HepG2 (cell line): ENCODE results near the gene PCYT2. TPM values are rescaled to one million over a fixed set of nuclear protein-coding genes. Genes with fewer than 3 reads are reported as not detected.
A peak's percentile ranks its signal among the peaks of the same experiment; 100 is the strongest.

Experiments used
- ATAC-seq: fragments of 200-7000 bp; cut with Tn5 transposase; 3 replicates; pipeline ENCODE4 v1.9.1; 2020; ENCODE audit warnings: mild to moderate bottlenecking, moderate library complexity
- BruUV-seq: library from RNA; stranded (reverse); fragments of 400-500 nt; replicated peaks from 2 replicates; lab custom pipeline; 2021; lab: Mats Ljungman, UMichigan
- CTCF ChIA-PET: fragments of 300-600 bp; formaldehyde crosslinking; extraction: SDS; loops from one replicate; lab custom pipeline; 2021; ENCODE audit warnings: low total read pairs, inconsistent platforms, low intra/inter-chr PET ratio; lab: Yijun Ruan, JAX
- POLR2A ChIA-PET: fragments of 350-600 bp; sonication (Branson Sonifier 250); formaldehyde crosslinking; loops from one replicate; lab custom pipeline; 2020; ENCODE audit warnings: antibody characterized with exemption, inconsistent platforms; lab: Yijun Ruan, JAX
- DNase-seq: peaks from one replicate; pipeline ENCODE4 v3.0.0-alpha.2; 2015; ENCODE audit warnings: low spot score
- FAIRE-seq: peaks from 3 replicates; lab custom pipeline; 2011; peaks lifted over from hg19 to GRCh38; lab: Jason Lieb, UNC
- H2AFZ ChIP-seq: one replicate; pipeline ENCODE4 v1.6.1; 2011; ENCODE audit warnings: low read length, inconsistent platforms
- H3K27ac ChIP-seq: fragments of 300-600 bp; 3 replicates; pipeline ENCODE4 v1.8.0; 2011; ENCODE audit warnings: mixed run types, mild to moderate bottlenecking, mixed read lengths, low read length, inconsistent platforms; ENCODE audit not compliant: insufficient read depth; ENCODE audit errors: extremely low read length
- H3K27me3 ChIP-seq, 2 experiments: fragments of 200-600 bp in 1 of 2; 2 replicates in 1 of 2; 3 replicates in 1 of 2; pipeline versions ENCODE4 v1.6.0 to v1.8.0; 2011; ENCODE audit warnings: low read length in 2 of 2, mild to moderate bottlenecking in 2 of 2, moderate library complexity in 2 of 2, inconsistent platforms in 1 of 2; ENCODE audit not compliant: insufficient read depth in 2 of 2, control insufficient read depth in 1 of 2
- H3K36me3 ChIP-seq, 2 experiments: fragments of 200-600 bp in 1 of 2; replicated peaks in 1 of 2; 2 replicates in 1 of 2; 3 replicates in 1 of 2; pipeline versions ENCODE4 v1.5.1 to v1.8.0; 2011; ENCODE audit warnings: low read length in 2 of 2, inconsistent platforms in 1 of 2; ENCODE audit not compliant: insufficient read depth in 2 of 2, control insufficient read depth in 1 of 2
- H3K4me1 ChIP-seq: 2 replicates; pipeline ENCODE4 v1.5.1; 2012; ENCODE audit warnings: low read length, inconsistent platforms; ENCODE audit not compliant: insufficient read depth
- H3K4me2 ChIP-seq: 2 replicates; pipeline ENCODE4 v1.6.0; 2011; ENCODE audit warnings: low read depth, low read length, inconsistent platforms
- H3K4me3 ChIP-seq, 3 experiments: fragments of 200-600 bp in 1 of 3; sonication (generic), shearing (Covaris generic) in 1 of 3; replicated peaks in 1 of 3; 2 replicates each; pipeline ENCODE4 v1.5.1; 2011 to 2016; ENCODE audit warnings: low read length in 3 of 3, inconsistent platforms in 2 of 3, low read depth in 2 of 3, mild to moderate bottlenecking in 2 of 3, control low read depth in 1 of 3, mixed read lengths in 1 of 3; ENCODE audit not compliant: insufficient read depth in 1 of 3
- H3K79me2 ChIP-seq: one replicate; pipeline ENCODE4 v1.6.1; 2011; ENCODE audit warnings: low read length, inconsistent platforms; ENCODE audit not compliant: insufficient read depth
- H3K9ac ChIP-seq: 2 replicates; pipeline ENCODE4 v1.6.0; 2011; ENCODE audit warnings: mild to moderate bottlenecking, low read depth, low read length, inconsistent platforms; ENCODE audit not compliant: insufficient read depth
- H3K9me3 ChIP-seq: 2 replicates; pipeline ENCODE4 v1.5.1; 2012; ENCODE audit warnings: mild to moderate bottlenecking, low read length
- H4K20me1 ChIP-seq: 2 replicates; pipeline ENCODE4 v1.6.0; 2011; ENCODE audit warnings: inconsistent platforms, mild to moderate bottlenecking, low read length, moderate library complexity; ENCODE audit not compliant: insufficient read depth
- ARHGAP35 ChIP-seq: sonication (generic); formaldehyde crosslinking; IDR thresholded peaks from 2 replicates; pipeline ENCODE4 v1.9.0; 2022; ENCODE audit warnings: mild to moderate bottlenecking, inconsistent platforms, moderate library complexity, missing genetic modification reagents, borderline replicate concordance
- DNMT1 ChIP-seq: sonication (generic); formaldehyde crosslinking; IDR thresholded peaks from 2 replicates; pipeline ENCODE4 v1.5.1; 2020; ENCODE audit warnings: mild to moderate bottlenecking, missing genetic modification reagents
- ERF ChIP-seq: IDR thresholded peaks from 2 replicates; pipeline ENCODE4 v1.6.1; 2018; ENCODE audit warnings: missing biosample characterization, missing genetic modification reagents
- NONO ChIP-seq, 2 experiments: fragments of 450-650 bp in 1 of 2; sonication (generic) in 1 of 2; formaldehyde crosslinking in 1 of 2; IDR thresholded peaks in 1 of 2; conservative IDR thresholded peaks in 1 of 2; 2 replicates each; pipeline versions ENCODE4 v1.6.1 to v1.8.0; 2017 to 2022; ENCODE audit warnings: mild to moderate bottlenecking in 1 of 2, missing genetic modification reagents in 1 of 2, moderate library complexity in 1 of 2
- NR2F1 ChIP-seq, 2 experiments: fragments of 450-650 bp in 1 of 2; formaldehyde crosslinking in 1 of 2; IDR thresholded peaks; 2 replicates each; pipeline versions ENCODE4 v1.5.0 to v1.6.1; 2016 to 2020; ENCODE audit warnings: mild to moderate bottlenecking in 1 of 2, missing compliant biosample characterization in 1 of 2, missing genetic modification reagents in 1 of 2, moderate library complexity in 1 of 2
- POLR2G ChIP-seq: fragments of 200-400 bp; formaldehyde crosslinking; IDR thresholded peaks from 2 replicates; pipeline ENCODE4 v1.6.1; 2018; ENCODE audit warnings: mild to moderate bottlenecking, low read depth, low read length, moderate library complexity
- RXRB ChIP-seq: IDR thresholded peaks from 2 replicates; pipeline ENCODE4 v1.6.1; 2016; ENCODE audit warnings: borderline replicate concordance, missing genetic modification reagents, missing compliant biosample characterization
- SP5 ChIP-seq: IDR thresholded peaks from 2 replicates; pipeline ENCODE4 v1.6.1; 2016; ENCODE audit warnings: low read depth, borderline replicate concordance
- ZFX ChIP-seq: sonication (generic); formaldehyde crosslinking; IDR thresholded peaks from 2 replicates; pipeline ENCODE4 v1.4.0; 2020; ENCODE audit warnings: mild to moderate bottlenecking, low read depth, missing genetic modification reagents, moderate library complexity
- ZNF558 ChIP-seq: sonication (generic); formaldehyde crosslinking; IDR thresholded peaks from 2 replicates; pipeline ENCODE4 v1.9.0; 2022; ENCODE audit warnings: mild to moderate bottlenecking, missing genetic modification reagents, borderline replicate concordance
- ZNF709 ChIP-seq: sonication (generic); formaldehyde crosslinking; IDR thresholded peaks from 2 replicates; pipeline ENCODE4 v1.5.0; 2020; ENCODE audit warnings: mild to moderate bottlenecking, missing genetic modification reagents
- ZNF782 ChIP-seq: sonication (generic); formaldehyde crosslinking; IDR thresholded peaks from 2 replicates; pipeline ENCODE4 v1.4.0; 2020; ENCODE audit warnings: missing genetic modification reagents, mild to moderate bottlenecking, borderline replicate concordance
- WGBS: methylation state at CpG from one replicate; pipeline ENCODE4 v1.1.6; 2017; ENCODE audit warnings: low lambda C conversion rate; 5-methylcytosine and 5-hydroxymethylcytosine counted together
- in situ Hi-C: cut with HindIII; loops from 2 replicates; pipeline ENCODE4 v1.10.0; 2017; ENCODE audit warnings: low pct_unique_long_range_greater_than_20kb; ENCODE audit not compliant: extremely low pct_ligation_motif_present
- intact Hi-C: fragments of 100-400 bp; cut with micrococcal nuclease; formaldehyde crosslinking; loops from one replicate; pipeline ENCODE4 v1.10.0; 2022; ENCODE audit not compliant: unreplicated experiment
- polyA plus RNA-seq, 8 experiments: library from polyadenylated mRNA; depleted of rRNA in 3 of 8; stranded (reverse) in 7 of 8; unstranded in 1 of 8; fragments of >200 nt; fragmentation: Illumina TruSeq in 4 of 8; extraction: Trizol in 4 of 8; gene quantifications; 2 replicates each; pipeline versions ENCODE4 v1.2.1 to v1.2.3, GENCODE V29; 2011 to 2016; ENCODE audit warnings: low read depth in 4 of 8, missing spikeins in 1 of 8, mixed read lengths in 1 of 8; ENCODE audit not compliant: insufficient read depth in 1 of 8
- total RNA-seq, 5 experiments: library from RNA; depleted of rRNA; stranded (reverse); fragments of >200 nt; fragmentation: Illumina TruSeq; extraction: Trizol; gene quantifications; 2 replicates each; pipeline ENCODE4 v1.2.3, GENCODE V29; 2016; ENCODE audit warnings: low read depth in 1 of 5
- TF ChIP-seq, protein P1 (sequence below): sonication (generic); formaldehyde crosslinking; IDR thresholded peaks from 2 replicates; pipeline ENCODE4 v1.8.1; 2022; ENCODE audit warnings: low read depth, mild to moderate bottlenecking, missing genetic modification reagents
- TF ChIP-seq, protein P2 (sequence below): sonication (generic); formaldehyde crosslinking; IDR thresholded peaks from 2 replicates; pipeline ENCODE4 v1.8.0; 2022; ENCODE audit warnings: mild to moderate bottlenecking, missing genetic modification reagents
- TF ChIP-seq, protein P3 (sequence below): sonication (generic); formaldehyde crosslinking; IDR thresholded peaks from 2 replicates; pipeline ENCODE4 v1.4.0; 2020; ENCODE audit warnings: missing genetic modification reagents

Gene PCYT2
- total and polyA plus RNA-seq, 2 of the 13 experiments (the other 11 are each of a cell fraction or from before 2014, with no cell fraction given): 147 to 297 TPM

DNA sequence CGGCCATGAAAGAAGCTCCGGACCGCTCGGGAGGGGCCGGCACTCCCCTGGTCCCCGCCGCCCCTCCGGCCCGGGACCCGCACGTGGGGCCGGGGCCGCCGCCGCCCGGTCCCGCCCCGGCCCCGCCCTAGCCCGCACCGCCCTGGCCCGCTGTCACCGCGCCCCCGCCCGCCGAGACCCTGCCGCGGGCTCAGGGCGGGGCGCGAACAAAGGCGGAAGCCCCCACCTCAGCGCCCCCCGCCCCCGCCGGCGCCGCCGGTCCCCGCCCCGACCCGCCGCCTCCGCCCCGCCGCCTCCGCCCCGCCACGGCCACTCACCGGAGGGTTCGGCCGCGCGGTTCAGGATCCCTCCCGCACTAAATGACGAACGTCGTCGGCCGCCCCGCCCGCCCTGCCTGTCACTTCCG lies 40.2 kb downstream of the PCYT2 start, which contains the start of gene ARHGDIA (continued):
- TF ChIP-seq, protein P1, sequence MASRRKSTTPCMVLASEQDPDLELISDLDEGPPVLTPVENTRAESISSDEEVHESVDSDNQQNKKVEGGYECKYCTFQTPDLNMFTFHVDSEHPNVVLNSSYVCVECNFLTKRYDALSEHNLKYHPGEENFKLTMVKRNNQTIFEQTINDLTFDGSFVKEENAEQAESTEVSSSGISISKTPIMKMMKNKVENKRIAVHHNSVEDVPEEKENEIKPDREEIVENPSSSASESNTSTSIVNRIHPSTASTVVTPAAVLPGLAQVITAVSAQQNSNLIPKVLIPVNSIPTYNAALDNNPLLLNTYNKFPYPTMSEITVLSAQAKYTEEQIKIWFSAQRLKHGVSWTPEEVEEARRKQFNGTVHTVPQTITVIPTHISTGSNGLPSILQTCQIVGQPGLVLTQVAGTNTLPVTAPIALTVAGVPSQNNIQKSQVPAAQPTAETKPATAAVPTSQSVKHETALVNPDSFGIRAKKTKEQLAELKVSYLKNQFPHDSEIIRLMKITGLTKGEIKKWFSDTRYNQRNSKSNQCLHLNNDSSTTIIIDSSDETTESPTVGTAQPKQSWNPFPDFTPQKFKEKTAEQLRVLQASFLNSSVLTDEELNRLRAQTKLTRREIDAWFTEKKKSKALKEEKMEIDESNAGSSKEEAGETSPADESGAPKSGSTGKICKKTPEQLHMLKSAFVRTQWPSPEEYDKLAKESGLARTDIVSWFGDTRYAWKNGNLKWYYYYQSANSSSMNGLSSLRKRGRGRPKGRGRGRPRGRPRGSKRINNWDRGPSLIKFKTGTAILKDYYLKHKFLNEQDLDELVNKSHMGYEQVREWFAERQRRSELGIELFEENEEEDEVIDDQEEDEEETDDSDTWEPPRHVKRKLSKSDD (CRISPR knock-in tag): no peak

DNA sequence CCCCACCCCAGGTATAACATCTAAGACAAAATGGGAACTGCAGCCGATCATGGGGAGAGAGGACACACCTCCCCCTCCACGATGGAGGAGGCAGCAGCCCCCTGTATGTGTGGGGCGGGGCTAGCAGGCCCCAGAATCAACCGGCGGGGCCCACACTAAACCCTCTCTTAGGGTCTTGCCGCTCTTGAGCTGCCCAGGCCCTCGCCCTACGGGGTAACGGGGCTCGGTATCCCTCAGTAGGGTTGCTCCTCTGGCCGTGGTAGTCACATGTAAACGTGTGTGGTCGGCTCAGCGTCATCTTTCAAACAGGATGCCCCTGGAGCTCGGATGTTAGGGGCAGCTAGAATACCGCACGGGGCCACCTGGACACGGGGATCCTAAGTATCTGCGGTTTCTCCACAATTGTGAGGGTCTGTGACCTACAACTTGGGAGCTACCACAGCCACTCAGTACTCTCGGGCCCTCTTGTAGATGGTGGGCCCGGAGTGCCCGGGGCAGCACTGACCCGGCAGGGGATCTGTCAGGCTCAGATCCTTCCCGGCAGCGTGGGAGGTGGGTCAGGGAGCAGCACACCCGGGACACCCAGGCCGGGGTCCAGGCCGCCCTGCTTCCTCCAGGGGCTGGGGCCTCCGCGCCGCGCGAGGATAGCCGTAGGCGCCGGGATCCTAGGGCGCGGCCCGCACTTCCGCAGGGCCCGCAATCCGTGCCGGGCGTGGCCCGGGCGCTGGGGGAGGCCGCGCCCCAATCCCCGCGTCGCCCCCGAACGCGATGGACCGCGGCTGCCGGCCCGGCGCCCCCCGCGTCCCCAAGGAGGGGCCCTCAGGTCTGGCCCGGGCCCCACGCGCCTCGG lies 40.8 kb downstream of the PCYT2 start:
- Histone ChIP-seq H3K9ac (peak overlapping the region; percentile 88), H3K9me3 (no peaks in the 10 kb centered on the region), H3K27ac (peak overlapping the region; percentile 80), H4K20me1 (peaks cover 40% of the 10 kb centered on the region; the same call in 1 of the 2 replicates), H3K79me2 (peaks cover 24% of the 10 kb centered on the region), H3K36me3 (peaks cover 15 to 20% of the 10 kb centered on the region in 2 experiments), H3K27me3 (no peaks in the 10 kb centered on the region), H3K4me1 (peaks cover 65% of the 10 kb centered on the region), H3K4me3 (peak overlapping the region; percentile 72 to 92 (median 85)), H2AFZ (no peak overlapping the region), H3K4me2 (peak overlapping the region; percentile 75)
- POLR2A ChIA-PET: interaction anchor here (0.8 to 4.3 kb wide), 20 partner anchors 9 to 232 kb away, joined by 3 to 26 read pairs (median 7); partner anchors contain the start of genes ALYREF, ANAPC11, CENPX and DCXR
- ATAC-seq (peak; percentile 3), FAIRE-seq (no peak), DNase-seq (no peak)
- no TSS peak for BruUV-seq
- intact Hi-C loops: loop anchor here (5.0 kb wide), 1 partner anchor 42 kb away; the partner anchor contains the start of gene PCYT2
- 0% methylated on average over 8 of the region's 65 CpGs for whole genome bisulfite sequencing
- CTCF ChIA-PET: interaction anchor here (1.4 kb wide), 1 partner anchor 151 kb away, joined by 3 read pairs; no protein-coding TSS in a partner anchor
- in situ Hi-C loops: no loop called here
- TF ChIP-seq ERF (peak; percentile 5; the same call in 1 of the 2 replicates), RXRB (CRISPR knock-in tag) (0 out of 2 replicates have a peak, but pooled peaks have one; percentile 27), DNMT1 (0 out of 2 replicates have a peak, but pooled peaks have one; percentile 70), ZFX (CRISPR knock-in tag) (peak; percentile 57), NR2F1 (CRISPR knock-in tag; IDR thresholded peaks at IDR 0.05) (0 out of 4 replicates have a peak, but pooled peaks of 1 of the 2 experiments have one; percentile 14), ZNF558 (CRISPR knock-in tag) (peak; percentile 66; the same call in 1 of the 2 replicates), NONO (IDR thresholded peaks at IDR 0.05) (no peak), NONO (CRISPR knock-in tag; conservative IDR thresholded peaks at IDR 0.05) (peak; percentile 54; the same call in 1 of the 2 replicates), POLR2G (peak; percentile 65), SP5 (0 out of 2 replicates have a peak, but pooled peaks have one; percentile 11), ARHGAP35 (0 out of 2 replicates have a peak, but pooled peaks have one; percentile 44), ZNF782 (CRISPR knock-in tag) (peak; percentile 78; the same call in 1 of the 2 replicates), ZNF709 (peak; percentile 22; the same call in 1 of the 2 replicates)
- TF ChIP-seq, protein P2, sequence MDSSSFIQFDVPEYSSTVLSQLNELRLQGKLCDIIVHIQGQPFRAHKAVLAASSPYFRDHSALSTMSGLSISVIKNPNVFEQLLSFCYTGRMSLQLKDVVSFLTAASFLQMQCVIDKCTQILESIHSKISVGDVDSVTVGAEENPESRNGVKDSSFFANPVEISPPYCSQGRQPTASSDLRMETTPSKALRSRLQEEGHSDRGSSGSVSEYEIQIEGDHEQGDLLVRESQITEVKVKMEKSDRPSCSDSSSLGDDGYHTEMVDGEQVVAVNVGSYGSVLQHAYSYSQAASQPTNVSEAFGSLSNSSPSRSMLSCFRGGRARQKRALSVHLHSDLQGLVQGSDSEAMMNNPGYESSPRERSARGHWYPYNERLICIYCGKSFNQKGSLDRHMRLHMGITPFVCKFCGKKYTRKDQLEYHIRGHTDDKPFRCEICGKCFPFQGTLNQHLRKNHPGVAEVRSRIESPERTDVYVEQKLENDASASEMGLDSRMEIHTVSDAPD (CRISPR knock-in tag): no peak
- TF ChIP-seq, protein P3, sequence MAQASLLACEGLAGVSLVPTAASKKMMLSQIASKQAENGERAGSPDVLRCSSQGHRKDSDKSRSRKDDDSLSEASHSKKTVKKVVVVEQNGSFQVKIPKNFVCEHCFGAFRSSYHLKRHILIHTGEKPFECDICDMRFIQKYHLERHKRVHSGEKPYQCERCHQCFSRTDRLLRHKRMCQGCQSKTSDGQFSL (CRISPR knock-in tag): no peak
